OCI-M2 (cell line): ENCODE results near the gene PHF13.
A peak's percentile ranks its signal among the peaks of the same experiment; 100 is the strongest.
"Not testable (repeated sequence)": the region's sequence is repeated elsewhere in the genome, so short reads cannot be mapped to it uniquely, and the experiment has no call there.

ENCODE experiments used
- DNase-seq: peaks from one replicate; lab custom pipeline; 2025; ENCODE audit not compliant: unreplicated experiment; lab: John Stamatoyannopoulos, UW

Gene PHF13

DNA sequence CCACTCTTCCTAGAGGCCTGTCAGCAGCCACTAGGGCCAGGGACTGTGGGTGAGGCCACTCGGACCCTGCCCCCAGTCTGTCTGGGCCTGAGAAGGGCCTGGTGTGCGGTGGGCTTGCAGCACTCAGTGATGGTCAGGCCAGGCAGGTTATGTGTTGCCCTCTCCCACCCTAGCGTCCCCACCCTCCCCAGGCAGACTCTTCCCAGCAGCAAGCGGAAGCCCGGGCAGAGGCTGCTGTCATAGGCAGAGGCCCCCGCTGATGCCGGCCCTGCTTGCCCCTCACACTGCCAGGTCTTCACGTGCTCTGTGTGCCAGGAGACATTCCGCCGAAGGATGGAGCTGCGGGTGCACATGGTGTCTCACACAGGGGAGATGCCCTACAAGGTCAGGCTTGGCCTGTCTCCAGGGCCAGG is 27.1 kb upstream of the PHF13 start:
- DNase-seq = no peak

DNA sequence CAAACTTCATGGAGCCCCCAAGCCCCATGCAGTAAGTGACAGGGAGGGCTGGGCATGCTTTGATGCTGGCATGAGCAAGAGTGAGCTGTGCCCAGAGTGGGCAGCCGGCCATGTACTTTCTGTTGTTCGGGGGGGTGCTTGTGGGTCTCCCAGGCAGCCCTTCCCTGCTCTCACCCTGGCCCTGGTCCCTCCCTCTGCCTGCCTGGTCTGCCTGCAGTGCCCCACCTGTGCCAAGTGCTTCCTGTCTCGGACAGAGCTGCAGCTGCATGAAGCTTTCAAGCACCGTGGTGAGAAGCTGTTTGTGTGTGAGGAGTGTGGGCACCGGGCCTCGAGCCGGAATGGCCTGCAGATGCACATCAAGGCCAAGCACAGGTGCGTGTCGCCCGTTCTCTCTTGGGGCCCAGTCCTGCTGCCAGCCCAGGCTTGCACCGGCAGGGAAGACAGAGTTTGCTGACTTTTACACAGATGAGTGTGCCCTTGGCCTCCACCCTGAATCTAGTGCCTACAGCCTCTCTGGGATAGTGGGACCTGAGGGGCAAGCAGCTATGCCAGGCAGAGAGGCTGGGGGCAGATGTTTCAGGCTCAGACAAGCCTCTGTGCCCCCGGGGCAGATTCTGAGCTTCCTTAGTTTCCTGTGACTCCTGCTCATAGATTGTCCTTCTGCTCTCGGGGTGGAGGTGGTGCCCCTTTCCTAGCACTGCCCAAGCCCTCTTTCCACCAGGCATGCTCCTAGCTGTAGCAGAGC is 26.1 kb upstream of the PHF13 start:
- no peak for DNase-seq

DNA sequence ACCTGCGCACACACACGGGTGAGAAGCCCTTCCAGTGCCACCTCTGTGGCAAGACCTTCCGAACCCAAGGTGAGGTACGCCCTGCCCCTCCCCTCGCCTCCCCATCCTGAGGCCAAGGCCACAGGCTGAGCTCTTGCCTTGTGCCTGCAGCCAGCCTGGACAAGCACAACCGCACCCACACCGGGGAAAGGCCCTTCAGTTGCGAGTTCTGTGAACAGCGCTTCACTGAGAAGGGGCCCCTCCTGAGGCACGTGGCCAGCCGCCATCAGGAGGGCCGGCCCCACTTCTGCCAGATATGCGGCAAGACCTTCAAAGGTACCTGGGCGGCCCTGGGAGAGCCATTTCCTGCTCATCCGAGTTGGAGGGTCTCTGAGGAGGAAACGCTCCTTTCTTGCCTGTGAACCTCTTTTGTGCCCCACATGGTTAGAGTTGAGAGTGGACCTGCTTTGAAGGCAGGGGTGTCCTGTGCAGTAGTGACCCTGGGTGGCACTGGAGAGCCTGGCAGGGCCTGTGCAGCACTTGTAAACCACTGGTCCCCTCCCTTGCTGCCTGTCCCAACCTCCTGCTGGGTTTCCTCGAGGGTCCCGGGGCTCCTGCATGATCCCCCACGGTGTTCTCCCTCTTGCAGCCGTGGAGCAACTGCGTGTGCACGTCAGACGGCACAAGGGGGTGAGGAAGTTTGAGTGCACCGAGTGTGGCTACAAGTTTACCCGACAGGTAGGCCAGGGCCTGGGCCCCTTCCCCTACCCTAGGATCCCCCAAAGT is 25.2 kb upstream of the PHF13 start:
- DNase-seq = no peak

DNA sequence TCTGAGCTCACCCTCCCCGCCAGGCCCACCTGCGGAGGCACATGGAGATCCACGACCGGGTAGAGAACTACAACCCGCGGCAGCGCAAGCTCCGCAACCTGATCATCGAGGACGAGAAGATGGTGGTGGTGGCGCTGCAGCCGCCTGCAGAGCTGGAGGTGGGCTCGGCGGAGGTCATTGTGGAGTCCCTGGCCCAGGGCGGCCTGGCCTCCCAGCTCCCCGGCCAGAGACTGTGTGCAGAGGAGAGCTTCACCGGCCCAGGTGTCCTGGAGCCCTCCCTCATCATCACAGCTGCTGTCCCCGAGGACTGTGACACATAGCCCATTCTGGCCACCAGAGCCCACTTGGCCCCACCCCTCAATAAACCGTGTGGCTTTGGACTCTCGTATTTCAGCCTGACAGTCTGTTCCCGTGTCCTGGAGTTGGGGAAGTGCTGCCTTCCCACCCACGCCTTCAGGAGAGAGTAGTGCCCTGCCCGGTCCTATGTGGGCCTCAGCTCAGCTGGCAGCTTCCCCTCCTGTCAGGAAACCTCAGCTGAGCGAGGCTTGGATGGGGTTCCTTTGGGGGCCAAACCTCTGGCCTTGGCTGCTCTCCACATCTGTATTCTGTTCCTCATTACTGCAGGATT is 24.5 kb upstream of the PHF13 start:
- no peak for DNase-seq

DNA sequence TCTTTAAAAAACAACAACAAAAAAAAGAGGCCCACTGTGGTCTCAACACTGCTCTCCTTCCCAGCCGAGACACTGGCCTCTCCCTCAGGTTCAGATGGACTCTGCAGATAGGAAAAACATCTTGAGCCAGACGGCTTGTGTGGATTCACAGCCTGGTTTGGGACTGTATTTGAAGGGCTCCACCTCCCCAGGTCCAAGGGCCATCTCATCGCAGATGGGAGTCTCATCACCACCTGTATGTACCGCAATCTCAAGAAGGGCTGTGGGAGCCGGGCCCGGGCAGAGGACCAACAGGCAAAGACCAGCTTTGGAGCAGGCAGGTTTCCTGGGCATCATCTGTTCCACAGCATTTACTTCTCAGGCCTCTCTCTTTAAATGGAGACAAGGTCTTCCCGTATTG is 23.5 kb upstream of the PHF13 start:
- DNase-seq = no peak

DNA sequence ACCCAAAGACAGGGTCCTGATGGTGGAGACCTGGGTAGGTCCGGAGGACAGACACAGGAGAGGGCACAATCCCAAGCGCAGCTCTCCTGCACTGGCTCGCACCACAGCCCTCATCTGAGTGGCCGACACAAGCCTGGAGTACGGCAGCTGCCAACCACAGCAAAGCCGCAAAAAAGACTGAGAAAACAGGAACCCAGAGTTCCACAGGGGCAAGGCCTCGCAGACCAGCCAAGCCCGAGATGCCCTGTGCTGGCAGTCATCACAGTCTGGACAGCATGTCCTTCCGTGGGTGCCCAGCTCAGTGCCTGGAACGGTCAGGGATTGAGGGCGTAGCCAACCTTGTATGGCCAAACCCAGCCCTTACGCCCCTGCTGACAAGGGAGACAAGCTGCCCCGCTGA is 22.3 kb upstream of the PHF13 start:
- no peak for DNase-seq

DNA sequence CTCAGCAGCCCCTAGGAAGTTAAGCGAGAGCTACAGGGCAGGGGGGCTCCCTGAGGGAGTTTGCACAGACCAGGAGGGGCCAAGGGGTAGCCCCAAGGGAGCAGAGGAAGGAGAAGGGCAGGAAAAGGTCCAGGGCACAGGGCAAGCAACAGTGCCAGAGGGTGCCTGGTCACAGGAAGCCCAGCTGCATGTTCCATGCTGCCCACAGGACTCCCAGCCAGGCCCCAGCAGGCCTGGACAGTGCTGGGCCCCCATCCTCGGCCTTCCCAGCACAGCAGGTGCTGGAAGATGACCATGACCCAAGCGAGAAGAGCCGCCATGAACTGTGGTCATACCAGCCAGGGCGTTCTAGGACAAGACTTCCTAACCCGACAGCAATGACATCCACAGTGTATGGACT is 21.9 kb upstream of the PHF13 start:
- DNase-seq = no peak

DNA sequence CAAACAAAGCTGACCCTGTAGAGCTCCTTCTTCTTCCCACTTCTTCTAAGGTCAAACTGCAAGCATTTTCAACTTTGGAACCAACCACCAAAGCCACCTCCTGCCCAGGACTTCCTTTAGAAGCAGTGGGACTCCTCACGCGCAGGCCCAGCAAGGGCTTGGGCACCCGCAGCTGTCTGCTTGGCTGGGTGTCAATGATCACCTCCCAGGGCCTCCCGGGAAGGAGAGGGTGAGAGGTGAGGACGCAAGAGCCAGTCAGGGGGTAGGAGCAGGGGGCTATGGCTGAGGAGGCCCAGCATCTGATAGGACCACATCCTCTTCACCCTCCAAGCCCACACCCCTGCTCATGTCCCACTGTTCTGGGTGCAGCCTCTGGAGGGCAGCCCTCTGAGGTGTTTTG is 21.1 kb upstream of the PHF13 start:
- no peak for DNase-seq

DNA sequence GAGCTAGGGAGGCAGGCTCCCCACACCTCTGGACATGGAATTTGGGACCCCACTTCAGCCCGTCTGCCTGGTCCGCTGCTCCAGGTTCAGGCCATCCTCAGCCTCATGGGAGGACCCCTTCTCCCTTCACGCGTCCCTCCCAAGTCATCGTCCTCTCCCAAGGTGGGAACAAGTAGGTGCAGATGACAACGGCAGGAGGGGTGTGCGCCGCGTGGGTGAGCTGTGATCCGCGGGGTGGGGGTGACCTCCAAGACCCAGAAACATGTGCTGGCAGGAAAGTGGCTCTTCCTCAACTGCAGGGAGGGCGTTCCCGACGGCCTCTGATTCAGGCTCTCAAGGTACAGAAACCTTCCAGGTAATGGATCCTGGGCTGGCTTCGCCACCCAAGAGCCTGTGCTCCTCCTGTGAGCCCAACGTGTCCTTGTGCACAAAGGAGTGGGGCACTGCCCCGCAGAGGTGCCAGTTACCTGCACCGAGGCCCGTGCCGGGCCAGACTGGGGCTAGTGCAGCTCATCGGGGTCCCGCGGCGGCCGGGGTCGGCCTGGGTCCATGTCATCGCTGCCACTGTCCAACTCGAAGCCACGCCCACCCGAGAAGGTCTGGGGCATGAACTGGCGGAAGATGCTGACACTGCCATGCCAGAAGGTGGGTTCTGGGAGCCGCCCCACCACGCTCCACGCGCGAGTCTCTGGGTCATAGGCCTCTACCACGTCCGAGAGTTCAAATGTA is 20.5 kb upstream of the PHF13 start:
- DNase-seq = no peak

DNA sequence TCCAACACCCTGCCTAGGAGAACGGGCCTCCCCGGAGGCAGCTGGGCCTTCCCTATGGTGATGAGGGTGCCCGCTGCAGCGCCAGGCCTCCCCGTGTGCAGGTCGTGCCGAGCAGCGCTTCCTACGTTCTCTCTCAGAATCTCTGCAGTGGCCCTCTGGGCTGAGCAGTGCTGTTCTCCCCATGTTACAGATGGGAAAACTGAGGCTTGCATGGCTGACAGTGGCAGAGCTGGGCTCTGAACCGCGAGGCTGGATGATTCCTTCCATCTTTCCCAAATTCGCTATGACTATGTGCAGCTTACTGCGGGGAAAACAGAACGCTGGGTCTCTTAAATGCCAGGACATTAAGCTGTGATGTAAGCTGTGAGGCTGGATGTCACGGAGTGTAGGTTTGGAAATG is 19.7 kb upstream of the PHF13 start:
- no peak for DNase-seq

DNA sequence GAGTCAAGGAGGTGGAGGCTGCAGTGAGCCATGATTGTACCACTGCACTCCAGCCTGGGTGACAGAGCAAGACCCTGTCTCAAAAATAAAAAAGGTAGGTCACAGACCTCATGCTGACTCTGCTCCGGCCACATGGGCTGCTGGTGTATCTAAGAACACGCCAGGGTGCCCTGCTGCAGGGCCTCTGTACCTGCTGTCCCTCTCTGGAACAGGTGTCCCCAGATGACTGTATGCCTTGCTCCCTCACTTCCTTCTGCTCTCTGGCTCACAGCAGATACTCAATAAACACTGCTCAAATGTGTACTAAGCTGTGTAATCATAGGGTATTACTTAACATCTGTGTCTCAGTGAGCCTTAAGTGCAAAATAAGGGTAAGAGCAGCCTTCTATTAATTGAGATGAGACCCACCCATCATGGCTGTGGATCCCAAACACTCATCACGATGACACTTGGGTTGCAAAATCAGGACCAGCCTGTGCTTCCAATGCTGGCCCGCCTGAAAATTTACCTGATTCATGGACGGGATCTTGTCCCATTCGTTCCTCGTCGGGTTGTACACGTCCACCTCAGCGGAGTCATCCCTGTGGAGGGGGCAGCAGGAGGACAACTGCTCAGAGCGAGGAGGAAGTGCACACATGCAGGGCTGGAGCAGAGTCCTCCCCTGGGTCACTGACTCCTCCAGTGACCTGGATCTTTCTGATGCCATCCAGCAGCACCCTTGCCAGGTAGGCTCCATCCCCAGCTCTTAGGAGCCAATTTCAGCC is 18.4 kb upstream of the PHF13 start:
- no peak for DNase-seq

DNA sequence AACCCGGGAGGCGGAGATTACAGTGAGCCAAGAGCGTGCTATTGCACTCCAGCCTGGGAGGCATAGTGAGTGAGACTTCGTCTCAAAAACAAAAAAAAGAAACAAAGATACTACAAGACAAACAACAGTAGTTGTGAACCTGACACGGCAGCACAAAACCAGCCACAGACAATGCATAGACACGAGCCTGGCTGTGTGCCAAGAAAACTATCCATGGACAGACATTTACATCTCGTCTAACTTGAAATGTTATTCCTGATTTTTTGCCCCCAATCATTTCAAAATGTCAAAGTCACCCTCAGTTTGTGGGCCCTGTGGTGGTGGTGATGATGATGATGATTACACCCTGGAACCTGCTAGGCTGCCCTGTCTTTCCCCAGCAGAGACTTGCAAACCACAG is 17.2 kb upstream of the PHF13 start:
- no peak for DNase-seq

DNA sequence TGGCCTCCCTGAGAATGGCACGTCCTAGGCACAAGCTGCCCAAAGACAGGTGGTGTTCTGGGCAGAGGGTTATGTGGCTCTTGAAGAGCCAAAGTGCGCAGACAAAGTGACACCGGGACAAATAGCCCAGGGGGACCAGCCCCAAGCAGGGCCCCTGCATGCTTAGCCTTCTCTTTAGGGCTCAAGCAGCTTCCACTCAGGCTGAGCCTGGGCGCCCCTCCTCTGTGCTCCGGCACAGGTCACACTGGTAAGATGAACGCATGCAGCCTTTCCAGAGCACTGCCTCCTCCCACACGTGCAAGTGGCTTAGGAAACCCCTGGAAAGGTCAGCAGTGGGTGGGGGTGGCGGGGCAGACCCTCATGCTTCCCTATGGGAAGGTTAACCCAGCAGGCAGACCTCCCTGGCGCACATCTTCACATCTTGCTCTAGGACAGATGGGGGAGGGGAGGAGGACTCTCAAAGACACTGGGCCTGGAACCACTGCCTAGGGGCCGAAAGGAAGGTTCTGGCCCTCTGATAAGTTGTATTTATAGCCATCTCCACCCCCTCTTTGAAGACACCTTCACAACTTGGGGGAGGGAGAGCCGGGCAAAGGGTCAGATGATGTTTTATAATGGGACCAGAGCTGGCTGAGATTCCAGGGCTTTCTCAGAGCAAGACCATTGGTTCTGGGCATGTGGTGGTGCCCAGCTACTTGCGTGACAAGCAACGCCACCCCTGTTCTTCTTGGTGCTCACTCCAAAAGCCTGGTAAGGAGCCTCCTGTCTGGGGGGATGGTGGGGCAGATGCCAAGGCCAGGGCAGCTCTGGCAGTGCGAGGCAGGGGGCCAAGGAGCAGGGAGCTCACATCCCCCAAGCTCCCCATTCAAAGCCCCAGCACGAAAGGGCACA is 16.4 kb upstream of the PHF13 start:
- no peak for DNase-seq

DNA sequence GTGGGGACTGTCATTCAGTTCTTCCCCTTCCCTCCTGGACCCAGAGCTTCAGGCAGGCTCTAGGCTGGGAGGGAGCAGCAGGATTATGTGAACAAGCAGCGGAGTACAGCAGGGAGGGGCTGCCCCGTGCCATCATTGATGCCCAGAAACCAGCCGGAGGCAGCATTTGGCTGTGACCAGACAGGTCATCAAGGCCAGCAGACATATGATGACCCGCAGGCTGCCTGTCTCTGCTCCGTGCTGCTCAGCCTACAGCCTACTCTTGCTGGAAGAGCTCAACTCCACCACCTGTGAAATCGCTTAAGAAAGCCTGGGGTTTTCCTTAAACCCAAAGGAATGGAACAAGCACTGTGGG is 15.8 kb upstream of the PHF13 start:
- DNase-seq = no peak

DNA sequence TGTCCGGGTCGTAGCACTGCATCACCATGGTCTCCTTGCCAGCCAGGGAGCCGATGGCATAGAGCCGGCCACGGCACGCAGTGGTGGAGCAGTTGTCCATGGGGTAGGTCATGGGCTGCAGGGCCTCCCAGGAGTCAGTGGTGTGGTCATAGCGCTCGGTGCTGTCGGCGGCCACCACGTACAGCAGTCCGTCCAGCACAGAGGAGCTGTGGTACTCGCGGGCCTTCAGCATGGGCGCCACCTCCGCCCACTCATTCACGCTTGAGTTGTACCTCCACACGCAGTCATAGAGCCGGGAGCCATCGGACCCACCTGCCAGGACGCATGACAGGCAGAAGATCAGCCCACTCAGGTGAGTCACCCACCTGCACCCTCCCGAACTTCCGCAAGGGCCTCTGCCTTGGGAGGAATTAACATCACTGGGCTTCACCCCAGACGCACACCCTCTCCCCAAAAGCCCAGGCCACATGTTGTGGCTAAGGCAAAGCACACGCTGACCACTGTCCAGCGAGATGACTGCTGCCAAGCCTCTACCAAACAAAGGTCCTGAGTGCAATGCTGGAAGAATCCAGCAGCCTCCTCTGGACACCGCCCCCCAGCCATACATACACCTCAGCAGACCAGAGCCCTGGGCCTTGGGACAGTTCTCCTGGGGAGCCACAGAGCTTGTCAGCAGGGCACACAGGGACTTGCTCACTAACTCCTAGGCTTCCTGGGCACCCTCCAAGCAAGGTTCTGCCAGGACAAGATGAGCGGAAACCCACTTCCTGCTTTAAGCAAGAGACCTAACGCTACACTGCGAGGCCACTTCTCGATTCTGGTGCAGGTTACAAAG is 14.2 kb upstream of the PHF13 start:
- no peak for DNase-seq

DNA sequence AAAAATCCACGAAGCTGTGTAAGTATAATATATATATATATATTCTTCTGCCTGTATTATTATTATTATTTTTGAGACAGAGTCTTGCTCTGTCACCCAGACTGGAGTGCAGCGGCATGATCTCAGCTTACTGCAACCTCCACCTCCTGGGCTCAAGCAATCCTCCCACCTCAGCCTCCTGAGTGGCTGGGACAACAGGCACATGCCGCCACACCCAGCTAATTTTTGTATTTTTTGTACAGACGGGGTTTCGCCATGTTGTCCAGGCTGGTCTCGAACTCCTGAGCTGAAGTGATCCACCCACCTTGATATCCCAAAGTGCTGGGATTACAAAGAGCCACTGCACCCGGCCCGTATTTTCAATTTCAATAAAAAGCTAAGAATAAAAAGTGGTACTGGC is 13.5 kb upstream of the PHF13 start:
- not testable (repeated sequence) for DNase-seq

DNA sequence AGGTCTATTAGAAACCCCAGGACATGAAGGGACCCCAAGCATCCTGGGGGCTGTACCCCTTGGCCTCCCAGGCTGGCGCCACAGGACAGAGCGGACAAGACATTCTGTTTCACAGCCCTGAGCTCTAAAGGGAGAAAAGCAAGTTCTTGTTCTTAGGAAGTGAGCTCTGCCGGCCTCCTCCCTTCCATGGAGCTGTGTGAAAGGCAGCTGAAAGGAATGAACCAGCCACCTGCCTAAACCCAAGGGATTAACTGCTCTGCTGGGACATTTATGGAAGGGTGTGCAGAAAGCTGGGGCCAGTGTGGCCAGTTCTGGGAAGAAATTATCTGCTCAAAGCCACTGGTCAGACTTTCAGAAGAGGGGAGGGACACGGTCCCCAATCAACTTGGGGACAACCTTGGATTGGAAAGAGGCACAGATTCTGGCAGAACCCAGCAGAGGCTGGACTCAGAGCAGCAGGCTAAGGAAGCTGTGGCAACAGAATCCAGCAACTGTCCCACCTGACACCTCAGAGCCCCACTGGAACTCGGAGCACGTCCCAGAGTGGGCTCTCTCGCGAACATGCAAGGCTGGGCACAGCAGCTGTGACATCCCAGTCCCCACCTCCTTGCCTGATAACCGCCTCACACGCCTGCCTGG is 13.0 kb upstream of the PHF13 start:
- no peak for DNase-seq

DNA sequence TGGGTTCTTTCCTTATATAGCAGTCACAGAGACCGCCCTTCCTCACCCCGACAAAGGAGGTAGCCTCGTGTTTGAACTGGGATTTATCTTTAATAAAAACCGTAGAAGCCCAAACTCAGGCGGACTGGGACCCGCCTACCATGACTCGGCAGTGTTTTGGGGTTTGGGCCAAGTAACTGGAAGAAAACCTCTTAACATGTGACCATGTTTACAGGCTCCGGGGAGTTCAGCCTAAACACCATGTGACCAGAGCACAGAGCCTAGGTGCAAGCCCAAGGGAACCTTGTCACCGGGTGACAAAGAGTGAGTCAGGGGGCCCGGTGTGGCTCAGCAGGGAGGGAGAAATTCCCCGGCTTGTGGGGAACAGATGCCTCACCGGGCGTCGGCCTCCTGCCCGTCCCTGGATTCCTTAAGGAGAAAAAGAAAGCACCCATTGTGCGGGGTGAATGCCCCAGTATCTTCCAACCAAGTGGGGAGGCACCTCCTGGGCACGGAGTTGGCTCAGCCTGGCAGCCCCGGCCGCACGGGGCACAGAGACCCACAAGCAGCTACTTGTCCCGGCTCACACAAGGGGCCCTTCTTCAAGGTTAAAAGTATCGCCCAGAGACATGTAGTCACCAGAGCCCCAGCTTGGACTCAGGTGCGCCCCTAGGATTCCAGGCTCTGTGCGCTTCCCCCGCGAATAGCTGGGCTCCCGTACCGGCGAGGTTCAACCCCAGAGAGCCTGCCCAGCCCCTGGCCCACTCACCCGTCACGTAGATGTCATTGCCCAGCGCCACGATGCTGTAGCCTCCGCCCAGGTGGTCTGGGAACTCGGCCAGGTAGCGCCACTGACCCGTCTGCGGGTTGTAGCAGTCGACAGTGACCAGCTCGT is 12.2 kb upstream of the PHF13 start:
- DNase-seq = peak; percentile 55
